ENCODE data around the gene TOX2.

Gene TOX2

DNA sequence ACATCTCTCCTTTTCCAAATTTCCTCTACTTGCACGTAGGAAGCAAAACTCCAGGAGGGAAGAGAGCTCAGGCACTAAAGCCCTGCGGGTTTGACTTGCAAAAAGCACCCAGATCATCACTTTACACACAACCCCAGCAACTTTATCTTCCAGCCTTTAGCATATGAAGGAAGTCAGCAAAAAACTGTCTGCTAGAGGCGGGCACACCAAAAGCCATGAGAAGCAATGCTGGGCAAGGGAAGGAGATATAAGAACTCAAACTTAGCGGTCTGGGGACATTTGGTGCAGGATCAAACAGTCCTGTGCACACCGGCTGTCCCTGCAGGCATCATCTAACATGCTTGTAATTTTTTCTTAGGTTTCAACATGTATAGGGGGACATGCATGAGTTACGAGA lies 159.0 kb downstream of the TOX2 start:
- in situ Hi-C loops (cut with MboI; ENCODE audit: low sequenced_read_pairs, unreplicated experiment): no loop called here
- TF ChIP-seq, protein P1, sequence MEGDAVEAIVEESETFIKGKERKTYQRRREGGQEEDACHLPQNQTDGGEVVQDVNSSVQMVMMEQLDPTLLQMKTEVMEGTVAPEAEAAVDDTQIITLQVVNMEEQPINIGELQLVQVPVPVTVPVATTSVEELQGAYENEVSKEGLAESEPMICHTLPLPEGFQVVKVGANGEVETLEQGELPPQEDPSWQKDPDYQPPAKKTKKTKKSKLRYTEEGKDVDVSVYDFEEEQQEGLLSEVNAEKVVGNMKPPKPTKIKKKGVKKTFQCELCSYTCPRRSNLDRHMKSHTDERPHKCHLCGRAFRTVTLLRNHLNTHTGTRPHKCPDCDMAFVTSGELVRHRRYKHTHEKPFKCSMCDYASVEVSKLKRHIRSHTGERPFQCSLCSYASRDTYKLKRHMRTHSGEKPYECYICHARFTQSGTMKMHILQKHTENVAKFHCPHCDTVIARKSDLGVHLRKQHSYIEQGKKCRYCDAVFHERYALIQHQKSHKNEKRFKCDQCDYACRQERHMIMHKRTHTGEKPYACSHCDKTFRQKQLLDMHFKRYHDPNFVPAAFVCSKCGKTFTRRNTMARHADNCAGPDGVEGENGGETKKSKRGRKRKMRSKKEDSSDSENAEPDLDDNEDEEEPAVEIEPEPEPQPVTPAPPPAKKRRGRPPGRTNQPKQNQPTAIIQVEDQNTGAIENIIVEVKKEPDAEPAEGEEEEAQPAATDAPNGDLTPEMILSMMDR (IDR thresholded peaks at IDR 0.05; ENCODE audit: borderline replicate concordance, control extremely low read depth, extremely low read depth, insufficient read depth, missing control alignments): no peak
- no peak for DNase-seq (ENCODE audit: low spot score)

DNA sequence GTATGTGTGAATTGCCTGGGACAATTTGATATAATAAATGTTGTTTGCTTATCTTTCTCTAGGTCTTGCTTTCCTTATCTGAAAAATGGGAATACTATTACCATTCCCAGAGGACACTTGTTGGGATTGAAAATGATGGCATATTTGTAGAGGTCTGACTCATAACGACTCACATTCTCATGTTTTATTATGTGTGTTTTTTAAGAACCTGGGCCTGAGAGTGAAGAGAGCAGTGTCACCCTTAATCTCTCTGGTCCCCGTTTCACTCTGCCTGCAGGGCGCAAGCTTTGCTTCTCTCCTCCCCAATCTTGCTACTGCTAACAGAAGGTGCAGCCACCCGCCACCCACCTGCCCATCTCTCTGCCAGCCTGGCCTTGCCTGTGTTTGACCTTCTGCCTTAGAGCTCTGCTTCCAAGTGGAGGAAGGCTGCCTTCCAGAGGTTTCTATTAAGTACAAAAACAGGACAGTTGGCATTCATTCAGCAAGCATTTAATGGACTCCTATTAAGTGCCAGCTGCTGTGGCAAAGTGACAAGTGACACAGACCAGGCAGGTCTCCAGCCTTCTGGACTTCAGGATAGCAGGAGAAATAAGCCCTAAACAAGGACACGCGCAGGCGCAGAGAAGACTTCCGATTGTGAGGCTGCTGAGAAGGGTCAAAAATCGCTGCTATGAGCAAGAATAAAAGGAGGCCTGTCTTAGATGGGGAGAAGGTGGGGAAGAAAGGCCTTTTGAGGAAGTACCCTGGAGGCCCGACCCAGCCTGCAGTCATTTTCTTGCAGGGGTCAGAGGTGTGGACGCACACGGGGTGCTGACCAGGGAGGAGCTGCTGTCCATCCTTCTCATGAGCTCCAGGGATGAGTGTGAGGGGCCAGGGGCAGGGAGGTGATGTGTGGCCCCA lies 159.8 kb downstream of the TOX2 start:
- in situ Hi-C loops (cut with MboI; ENCODE audit: low sequenced_read_pairs, unreplicated experiment): no loop called here
- TF ChIP-seq, protein P1 (IDR thresholded peaks at IDR 0.05; ENCODE audit: borderline replicate concordance, control extremely low read depth, extremely low read depth, insufficient read depth, missing control alignments): no peak
- no peak for DNase-seq (ENCODE audit: low spot score)

DNA sequence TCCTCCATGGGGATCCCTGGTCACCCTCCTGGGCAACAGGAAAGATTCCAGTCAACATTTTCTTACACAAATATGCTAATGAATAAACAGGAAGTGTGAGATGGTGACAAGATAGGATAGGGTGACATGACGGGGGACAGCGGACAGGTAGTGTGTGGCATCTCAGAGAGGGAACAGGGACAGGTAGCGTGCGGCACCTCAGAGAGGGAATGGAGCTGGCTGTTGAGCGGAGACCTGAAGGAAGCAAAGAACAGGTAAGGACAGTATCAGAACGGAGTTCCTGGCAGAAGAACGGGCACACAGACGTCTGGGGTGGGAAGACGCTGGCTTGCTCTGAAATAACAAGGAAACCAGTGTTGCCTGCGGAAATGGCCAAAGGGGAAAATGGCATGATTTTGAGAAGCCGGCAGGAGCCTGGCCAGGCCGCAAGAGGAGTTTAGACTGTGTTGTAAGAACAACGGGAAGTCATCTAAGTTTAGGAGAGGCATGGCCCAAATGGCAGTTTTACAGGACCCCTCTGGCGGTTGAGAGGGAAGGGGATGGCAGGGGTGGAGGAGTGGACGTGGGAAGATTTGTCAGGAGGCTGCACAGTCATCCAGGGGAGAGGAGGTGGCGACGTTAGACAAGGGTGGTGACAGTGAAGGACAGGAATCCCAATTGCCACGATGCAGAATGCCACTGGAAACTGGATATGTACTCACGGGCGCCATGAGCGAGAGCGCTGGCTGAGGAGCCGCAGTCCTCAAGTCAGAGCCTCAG lies 160.7 kb downstream of the TOX2 start:
- in situ Hi-C loops (cut with MboI; ENCODE audit: low sequenced_read_pairs, unreplicated experiment): no loop called here
- no peak for DNase-seq (ENCODE audit: low spot score)
- TF ChIP-seq, protein P1 (IDR thresholded peaks at IDR 0.05; ENCODE audit: borderline replicate concordance, control extremely low read depth, extremely low read depth, insufficient read depth, missing control alignments): no peak

DNA sequence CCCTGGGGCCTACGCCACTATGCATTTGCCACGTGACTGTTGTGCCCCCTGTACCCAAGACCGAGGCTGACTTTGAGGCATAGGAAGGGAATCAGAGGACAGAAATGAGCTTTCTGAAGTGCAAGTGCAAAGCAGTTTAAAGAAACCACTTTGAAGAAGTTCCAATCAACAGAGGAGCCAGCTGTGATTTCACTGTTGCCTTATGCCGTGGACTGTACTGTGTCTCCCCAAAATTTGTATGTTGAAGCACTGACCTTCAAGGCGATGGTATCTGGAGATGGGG lies 161.2 kb downstream of the TOX2 start:
- in situ Hi-C loops (cut with MboI; ENCODE audit: low sequenced_read_pairs, unreplicated experiment): no loop called here
- TF ChIP-seq, protein P1 (IDR thresholded peaks at IDR 0.05; ENCODE audit: borderline replicate concordance, control extremely low read depth, extremely low read depth, insufficient read depth, missing control alignments): no peak

DNA sequence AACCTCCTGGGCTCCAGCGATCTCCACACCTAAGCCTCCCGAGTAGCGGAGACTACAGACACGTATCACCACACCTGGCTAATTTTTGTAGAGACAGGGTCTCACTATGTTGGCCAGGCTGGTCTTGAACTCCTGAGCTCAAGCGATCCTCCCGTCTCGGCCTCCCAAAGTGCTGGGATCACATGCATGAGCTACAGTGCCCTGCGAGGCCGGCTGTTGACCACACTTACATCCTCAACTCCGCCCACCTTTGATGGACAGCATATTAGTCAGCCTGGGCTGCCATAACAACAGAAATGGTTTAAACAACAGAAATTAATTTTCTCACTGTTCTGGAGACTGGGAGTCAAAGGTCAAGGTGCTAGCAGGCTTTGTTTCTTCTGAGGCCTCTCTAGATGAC lies 164.6 kb downstream of the TOX2 start:
- no peak for DNase-seq (ENCODE audit: low spot score)
- TF ChIP-seq, protein P1 (IDR thresholded peaks at IDR 0.05; ENCODE audit: borderline replicate concordance, control extremely low read depth, extremely low read depth, insufficient read depth, missing control alignments): no peak
- in situ Hi-C loops (cut with MboI; ENCODE audit: low sequenced_read_pairs, unreplicated experiment): no loop called here

More for the DNA sequence above, 161.2 kb downstream of the TOX2 start:
- no peak for DNase-seq (ENCODE audit: low spot score)

DNA sequence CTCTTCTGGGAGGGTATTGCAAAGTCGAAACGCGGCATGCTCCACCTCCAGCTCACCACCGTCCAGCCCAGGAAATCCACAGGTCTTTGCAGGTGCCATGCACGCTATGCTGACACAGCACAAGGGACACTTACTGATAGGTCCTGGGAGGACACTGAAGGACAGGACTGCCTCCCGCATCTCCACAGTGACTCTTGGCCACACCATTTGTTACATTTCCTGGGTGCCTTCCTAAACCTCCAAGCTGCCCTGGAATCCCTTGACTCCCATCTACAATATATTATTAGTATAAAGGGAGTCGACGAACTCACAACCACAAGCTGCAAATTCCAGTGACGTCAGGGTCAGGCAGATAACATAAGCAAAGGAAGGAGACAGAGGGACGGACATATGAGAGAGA lies 165.4 kb downstream of the TOX2 start:
- TF ChIP-seq, protein P1 (IDR thresholded peaks at IDR 0.05; ENCODE audit: borderline replicate concordance, control extremely low read depth, extremely low read depth, insufficient read depth, missing control alignments): no peak
- DNase-seq (ENCODE audit: low spot score): no peak
- in situ Hi-C loops (cut with MboI; ENCODE audit: low sequenced_read_pairs, unreplicated experiment): loop anchor here (10.0 kb wide), 3 partner anchors 335 to 625 kb away; partner anchors contain the start of gene SRSF6

All from GM13976 (cell line).